ENCODE data around the gene PAK1.

PAK1 gene

GRCh38 chr11:77425346-77425745, 48.5 kb downstream of the PAK1 start:
- DNase-seq (ENCODE audit: extremely low read depth, low read depth): no peak
- TF ChIP-seq CTCF (IDR thresholded peaks at IDR 0.05; ENCODE audit: low read depth, low read length): no peak

- DNase-seq (ENCODE audit: extremely low read depth, low read depth): no peak
These were observed 49.2 kb downstream of the PAK1 start for GRCh38 chr11:77424644-77425043.

GRCh38 chr11:77423624-77424023, 50.3 kb downstream of the PAK1 start:
- no peak for TF ChIP-seq CTCF (IDR thresholded peaks at IDR 0.05; ENCODE audit: low read depth, low read length)
- no peak for DNase-seq (ENCODE audit: extremely low read depth, low read depth)

More at GRCh38 chr11:77424644-77425043, 49.2 kb downstream of the PAK1 start:
- no peak for TF ChIP-seq CTCF (IDR thresholded peaks at IDR 0.05; ENCODE audit: low read depth, low read length)

DNA sequence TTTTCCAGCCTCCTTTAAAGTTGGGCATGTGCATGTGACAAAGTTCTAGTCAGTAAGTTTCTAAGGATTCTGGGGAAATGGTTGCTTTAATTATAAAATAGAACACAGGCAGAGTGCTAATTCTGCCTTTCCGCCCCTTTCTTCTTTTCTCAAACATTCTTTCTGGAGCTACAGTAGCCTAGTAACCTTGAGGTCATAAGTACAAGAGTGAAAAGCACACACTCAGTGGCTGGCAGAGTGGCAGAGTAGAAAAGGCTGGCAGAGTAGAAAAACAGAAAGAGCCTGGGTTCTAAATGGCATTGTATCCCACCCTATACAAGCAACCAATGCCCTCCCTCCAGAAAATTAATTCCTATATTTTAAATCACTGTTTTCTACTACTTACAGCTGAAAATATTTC, 51.2 kb downstream of the PAK1 start:
- no peak for TF ChIP-seq CTCF (IDR thresholded peaks at IDR 0.05; ENCODE audit: low read depth, low read length)
- no peak for DNase-seq (ENCODE audit: extremely low read depth, low read depth)

DNA sequence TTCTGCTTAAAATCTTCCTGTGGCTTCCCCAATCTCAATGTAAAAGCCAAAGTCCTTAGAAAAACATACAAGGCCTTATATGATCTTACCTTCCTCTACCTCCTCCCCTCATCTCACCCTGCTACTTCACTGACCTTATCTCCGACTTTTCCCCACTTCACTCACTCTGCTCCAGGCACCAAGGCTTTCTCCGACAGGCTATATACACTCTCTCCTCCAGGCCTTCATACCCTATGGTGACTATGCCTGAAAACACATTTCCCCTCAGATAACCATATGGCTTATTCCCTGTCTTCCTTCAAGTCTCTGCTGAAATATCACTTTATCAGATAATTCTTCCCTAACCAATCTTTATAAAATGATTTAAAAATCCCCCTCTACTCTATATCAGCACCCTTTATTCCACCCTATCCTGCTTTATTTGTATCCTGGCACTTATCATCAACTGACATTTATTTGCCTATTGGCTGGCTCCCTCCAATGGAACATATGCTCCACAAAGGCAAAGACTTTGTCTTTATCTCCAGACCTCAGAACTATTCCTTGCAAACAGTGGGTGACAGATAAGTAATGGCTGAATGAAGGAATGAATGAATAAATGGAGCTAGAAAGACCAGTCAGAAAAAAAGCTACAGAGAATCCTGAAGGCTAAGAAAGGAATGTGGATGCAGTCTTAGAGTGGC, 52.7 kb downstream of the PAK1 start:
- TF ChIP-seq CTCF (IDR thresholded peaks at IDR 0.05; ENCODE audit: low read depth, low read length): no peak
- DNase-seq (ENCODE audit: extremely low read depth, low read depth): no peak

GRCh38 chr11:77418971-77419597, 54.8 kb downstream of the PAK1 start:
- no peak for DNase-seq (ENCODE audit: extremely low read depth, low read depth)
- no peak for TF ChIP-seq CTCF (IDR thresholded peaks at IDR 0.05; ENCODE audit: low read depth, low read length)

GRCh38 chr11:77418155-77418970, 55.5 kb downstream of the PAK1 start:
- no peak for TF ChIP-seq CTCF (IDR thresholded peaks at IDR 0.05; ENCODE audit: low read depth, low read length)
- no peak for DNase-seq (ENCODE audit: extremely low read depth, low read depth)
